ENCODE data around the gene WIPF3. TPM values are rescaled to one million over a fixed set of nuclear protein-coding genes. Genes with fewer than 3 reads are reported as not detected.
"Not testable (repeated sequence)": the region's sequence is repeated elsewhere in the genome, so short reads cannot be mapped to it uniquely, and the experiment has no call there.

WIPF3 gene
- total RNA-seq, 1 experiment from 2014 or later: not detected

DNA sequence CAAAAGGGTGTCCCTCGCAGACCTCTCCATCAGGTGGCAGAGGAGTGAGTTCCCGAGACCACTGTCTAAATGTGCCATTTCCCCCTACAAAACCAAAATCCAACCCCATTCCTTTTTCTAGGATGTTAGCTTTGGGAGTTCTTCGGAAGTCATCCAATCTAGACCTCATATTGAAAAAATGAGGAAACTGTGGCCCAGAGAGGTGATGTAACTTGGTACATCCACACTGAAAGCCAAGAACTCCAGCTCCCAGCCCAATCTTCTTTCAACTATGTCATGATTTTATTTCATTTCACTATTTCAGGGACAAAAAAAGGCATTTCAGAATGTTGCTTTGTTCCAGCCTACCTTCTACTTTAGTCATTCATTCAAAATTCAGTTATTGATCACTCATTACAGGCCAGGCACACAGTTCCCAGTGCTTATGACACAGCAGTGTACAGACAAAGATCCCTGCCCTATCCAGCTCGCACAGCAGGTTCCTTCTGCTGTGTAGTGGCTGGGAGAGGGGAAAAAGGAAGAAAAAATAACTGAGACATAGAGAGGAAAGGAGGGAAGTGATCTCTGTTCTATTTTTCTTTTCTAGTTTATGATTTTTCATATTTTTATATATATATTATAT is 147.5 kb downstream of the WIPF3 start:
- DNase-seq (ENCODE audit: low spot score): no peak

DNA sequence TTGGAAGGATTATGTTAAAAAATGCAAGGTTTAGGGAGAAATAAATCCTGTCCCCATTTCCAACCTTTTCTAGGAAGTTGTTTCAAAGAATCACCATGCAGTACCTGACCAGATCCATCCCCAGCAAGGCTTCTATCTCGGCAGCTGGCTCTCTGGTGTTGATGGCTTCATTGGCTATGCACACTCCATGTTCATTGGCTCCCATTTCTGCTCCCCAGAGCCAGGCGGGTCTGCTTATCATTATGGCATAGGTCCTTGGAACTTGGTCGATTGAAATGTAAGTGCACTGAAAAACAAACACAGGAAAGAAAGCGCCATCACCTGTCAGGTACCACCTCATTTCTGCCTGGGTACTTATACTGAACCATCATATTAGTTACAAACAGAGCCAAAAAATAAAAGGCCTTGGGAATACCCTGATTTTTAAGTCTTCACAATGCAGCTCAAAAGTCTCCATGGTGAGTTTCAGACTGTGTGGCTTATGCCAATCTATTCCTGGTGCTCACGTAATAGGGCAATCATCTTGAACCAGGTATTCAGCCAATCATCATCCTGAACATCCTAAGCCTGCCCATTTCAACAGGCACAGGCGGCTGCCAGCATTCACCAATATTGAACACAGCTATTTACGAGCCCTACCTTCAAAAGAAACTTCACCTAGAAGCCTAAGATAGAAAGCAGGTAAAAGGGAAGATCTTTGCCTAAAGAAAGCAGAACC is 148.9 kb downstream of the WIPF3 start:
- DNase-seq (ENCODE audit: low spot score): no peak

DNA sequence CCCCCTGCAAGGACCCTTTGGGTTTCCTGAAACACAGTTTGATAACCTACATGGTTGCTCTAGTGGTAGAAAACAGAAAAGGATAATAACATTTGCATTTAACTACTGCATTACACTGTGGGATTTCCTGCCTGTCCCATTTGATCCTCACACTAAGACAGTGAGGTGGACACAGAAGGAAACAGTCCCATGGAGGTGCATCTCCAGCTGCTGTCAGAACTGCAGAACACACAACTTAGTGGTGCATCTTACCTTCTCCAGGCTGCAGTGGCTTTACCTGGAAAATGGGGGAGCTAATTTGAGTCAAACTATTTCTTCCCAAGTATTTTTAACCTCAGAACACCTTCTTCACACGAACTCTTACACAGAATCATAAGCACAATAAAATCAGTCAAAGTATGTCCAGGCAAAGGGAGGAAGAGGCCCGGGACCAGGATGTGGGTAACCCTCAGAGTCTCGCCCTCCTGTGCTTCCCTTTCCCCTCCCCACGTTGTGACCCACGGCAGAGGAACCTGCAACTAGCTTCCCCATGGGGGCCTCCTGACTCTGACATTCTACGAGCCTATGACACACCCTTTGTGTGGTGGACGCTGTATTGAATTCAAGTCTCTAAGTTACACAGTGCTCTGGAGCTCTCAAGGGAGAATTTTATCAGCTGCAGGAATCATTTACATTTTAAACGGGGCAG is 149.6 kb downstream of the WIPF3 start:
- DNase-seq (ENCODE audit: low spot score): no peak

DNA sequence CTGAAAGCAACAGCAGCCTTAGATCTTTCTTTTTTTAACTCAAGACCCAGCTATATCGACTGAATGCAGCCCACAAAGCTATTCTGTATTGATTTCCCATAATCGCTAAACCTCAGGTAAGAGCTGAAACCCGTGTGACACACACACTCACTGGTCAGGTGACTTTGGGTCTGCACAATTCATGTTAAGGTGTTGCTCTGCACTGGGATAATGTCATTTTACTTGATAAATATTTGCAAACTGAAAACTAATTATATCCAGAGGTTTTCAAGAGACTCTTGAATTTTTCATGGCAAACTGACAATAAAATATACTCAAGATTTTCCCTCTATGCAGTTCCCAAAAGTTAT is 150.2 kb downstream of the WIPF3 start:
- no peak for DNase-seq (ENCODE audit: low spot score)

DNA sequence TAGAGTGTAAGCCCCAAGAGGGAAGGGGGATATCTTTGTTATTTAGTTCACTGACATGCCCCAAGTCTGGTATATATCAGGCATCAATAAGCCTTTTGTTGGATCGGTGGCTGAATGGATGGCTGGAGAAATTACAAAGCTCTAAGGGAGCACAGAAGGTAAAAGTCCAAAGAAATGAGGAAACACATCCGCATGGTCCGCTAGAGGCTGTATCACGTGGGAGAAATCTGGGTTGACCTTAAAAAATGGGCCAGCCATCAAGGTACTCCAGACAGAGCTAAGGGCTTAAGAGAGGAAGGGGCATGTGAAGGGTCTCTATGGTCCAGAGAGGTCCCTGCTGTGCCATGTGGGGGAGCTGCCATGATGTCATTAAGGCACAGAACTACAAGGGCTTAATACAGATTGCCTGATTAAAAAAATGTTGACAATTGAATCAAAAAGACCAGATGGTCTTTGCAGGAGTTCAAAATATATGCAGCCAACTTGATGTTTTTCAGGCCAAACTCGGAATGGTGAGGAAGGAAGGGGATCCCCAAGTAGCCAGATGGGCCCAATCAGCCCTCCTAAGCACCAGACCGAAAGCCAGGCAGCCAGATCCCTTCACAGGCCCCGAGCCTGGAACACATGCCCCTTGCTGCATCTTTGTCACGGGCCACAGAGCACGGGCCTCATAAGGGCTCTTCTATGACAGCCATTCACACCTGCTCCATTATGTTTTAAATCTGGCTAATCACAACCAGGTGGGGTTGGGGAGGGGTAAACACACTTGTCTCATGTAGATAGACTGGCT is 151.4 kb downstream of the WIPF3 start:
- no peak for DNase-seq (ENCODE audit: low spot score)

DNA sequence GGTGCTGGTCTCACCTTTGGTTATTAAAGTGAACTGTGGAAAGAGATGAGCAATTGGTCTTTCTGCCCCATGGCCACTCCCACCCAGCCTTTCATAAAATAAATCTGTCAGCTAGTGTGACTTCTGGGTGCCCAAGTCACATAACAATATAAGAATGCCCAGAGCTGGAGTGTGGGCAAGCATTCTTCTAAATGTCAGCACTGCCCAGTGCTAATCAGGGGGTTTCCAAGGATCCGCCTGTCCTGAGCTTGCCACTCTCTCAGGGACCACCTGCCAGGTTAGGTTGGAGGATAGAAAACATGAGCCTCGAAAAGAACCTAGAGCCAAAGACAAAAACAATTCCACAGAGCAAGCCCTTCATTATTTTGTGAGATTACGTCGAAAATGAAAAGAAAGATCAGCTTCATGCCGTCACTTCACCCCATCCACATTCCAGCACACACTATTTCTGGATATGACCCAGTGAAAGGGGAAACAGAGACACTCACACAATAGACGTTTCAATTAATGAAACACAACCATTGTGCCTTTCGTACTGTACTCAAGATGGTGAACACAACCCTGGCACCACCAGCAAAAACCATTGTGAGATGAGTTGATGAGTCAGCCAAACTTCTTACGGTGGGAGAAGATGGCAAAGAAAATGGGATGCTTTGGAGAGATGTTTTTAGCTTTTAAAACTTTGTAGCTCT is 152.5 kb downstream of the WIPF3 start:
- DNase-seq (ENCODE audit: low spot score): no peak

DNA sequence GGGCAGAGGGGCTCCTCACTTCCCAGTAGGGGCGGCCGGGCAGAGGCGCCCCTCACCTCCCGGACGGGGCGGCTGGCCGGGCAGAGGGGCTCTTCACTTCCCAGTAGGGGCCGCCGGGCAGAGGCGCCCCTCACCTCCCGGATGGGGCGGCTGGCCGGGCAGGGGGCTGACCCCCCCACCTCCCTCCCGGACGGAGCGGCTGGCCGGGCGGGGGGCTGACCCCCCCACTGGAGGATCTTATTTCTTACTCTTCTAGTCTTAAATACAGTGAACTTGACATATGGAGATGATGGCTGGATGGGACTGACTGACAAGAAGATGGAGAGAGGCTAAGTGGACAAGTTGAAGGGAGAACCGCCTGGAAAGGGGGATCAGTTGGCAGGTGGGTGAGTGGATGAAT is 155.3 kb downstream of the WIPF3 start:
- DNase-seq (ENCODE audit: low spot score): not testable (repeated sequence)

DNA sequence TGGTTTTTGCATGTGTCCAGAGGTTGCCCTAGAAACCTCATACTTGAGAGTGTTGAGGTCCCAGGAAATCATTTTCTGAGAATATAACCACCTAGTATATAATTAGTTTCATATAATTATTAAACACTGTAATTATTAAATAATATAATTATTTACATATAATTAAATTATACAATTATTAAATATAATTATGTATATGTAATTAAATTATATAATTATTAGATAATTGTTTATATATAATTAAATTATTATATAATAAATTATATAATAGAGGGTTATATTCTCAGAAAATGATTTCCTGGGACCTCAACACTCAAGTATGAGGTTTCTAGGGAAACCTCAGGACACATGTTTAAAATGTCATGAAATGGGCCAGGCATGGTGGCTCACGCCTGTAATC is 155.7 kb downstream of the WIPF3 start:
- no peak for DNase-seq (ENCODE audit: low spot score)

DNA sequence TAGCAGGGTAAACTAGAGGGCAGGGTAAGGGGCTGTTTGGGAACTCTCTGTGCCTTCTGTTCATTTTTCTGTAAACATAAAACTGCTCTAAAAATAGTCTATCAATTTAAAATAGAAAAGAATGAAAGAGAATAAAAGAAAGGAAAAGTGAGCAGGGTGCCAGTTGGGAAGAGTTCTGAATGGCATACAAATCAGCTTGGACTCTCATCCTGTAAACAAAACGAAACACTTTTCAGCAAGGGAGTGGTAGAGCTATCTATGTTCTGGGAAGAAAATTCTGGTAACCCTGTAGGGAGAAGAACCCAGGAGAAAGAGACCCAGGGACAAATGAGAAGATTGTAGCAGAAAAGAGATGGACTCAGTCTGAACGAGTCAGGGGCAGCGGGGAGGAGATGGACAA is 158.7 kb downstream of the WIPF3 start:
- no peak for DNase-seq (ENCODE audit: low spot score)

Other genes starting within 250 kb of the WIPF3 start
- gene PRR15, start 242.7 kb upstream of the WIPF3 start, total RNA-seq (2014; rRNA removed; shearing (Covaris generic)): 0.58 and 1.2 TPM in 2 replicates
- 114 and 128 TPM in 2 replicates for gene SCRN1, start 183.3 kb downstream of the WIPF3 start, total RNA-seq (2014; rRNA removed; shearing (Covaris generic))
- gene FKBP14, start 220.2 kb downstream of the WIPF3 start, total RNA-seq (2014; rRNA removed; shearing (Covaris generic)): 41.0 and 73.1 TPM in 2 replicates
- gene PLEKHA8, start 221.9 kb downstream of the WIPF3 start, total RNA-seq (2014; rRNA removed; shearing (Covaris generic)): 16.7 and 23.3 TPM in 2 replicates